K562 (cell line): ENCODE measurements around the gene SHF. TPM values are rescaled to one million over a fixed set of nuclear protein-coding genes. Genes with fewer than 3 reads are reported as not detected.
A peak's percentile ranks its signal among the peaks of the same experiment; 100 is the strongest.

Experiments
- ARNT ChIP-seq, 2 experiments: fragments of 450-650 bp; IDR thresholded peaks; 2 replicates each; pipeline ENCODE4 v1.6.1; 2016; ENCODE audit warnings: mild to moderate bottlenecking in 1 of 2
- CBX2 ChIP-seq: fragments of 200-600 bp; sonication (generic); IDR thresholded peaks from one replicate; pipeline ENCODE4 v1.6.1; 2012; ENCODE audit warnings: mild to moderate bottlenecking, low read length, inconsistent platforms; ENCODE audit not compliant: insufficient read depth, poor library complexity, severe bottlenecking
- CBX5 ChIP-seq: IDR thresholded peaks from 2 replicates; pipeline ENCODE4 v1.6.1; 2014; ENCODE audit warnings: low read depth, borderline replicate concordance
- CREB3 ChIP-seq: fragments of 450-650 bp; conservative IDR thresholded peaks from 2 replicates; pipeline ENCODE4 v1.6.1; 2016; ENCODE audit warnings: missing genetic modification characterization, low read depth, mild to moderate bottlenecking, missing compliant biosample characterization, moderate library complexity
- EGR1 ChIP-seq: fragments of 450-650 bp; conservative IDR thresholded peaks from 2 replicates; pipeline ENCODE4 v1.6.1; 2017; ENCODE audit warnings: mild to moderate bottlenecking
- FOXA3 ChIP-seq, 2 experiments: fragments of 450-650 bp in 1 of 2; sonication (generic) in 1 of 2; formaldehyde crosslinking; IDR thresholded peaks in 1 of 2; conservative IDR thresholded peaks in 1 of 2; 2 replicates each; pipeline versions ENCODE4 v1.4.0 to v1.8.0; 2020 to 2022; ENCODE audit warnings: mild to moderate bottlenecking in 2 of 2, missing genetic modification reagents in 1 of 2
- SIX5 ChIP-seq, 2 experiments: IDR thresholded peaks; 2 replicates each; pipeline ENCODE4 v1.6.1; 2011; ENCODE audit warnings: low read length in 2 of 2, borderline replicate concordance in 1 of 2, low read depth in 1 of 2, mild to moderate bottlenecking in 1 of 2, moderate library complexity in 1 of 2; ENCODE audit not compliant: insufficient read depth in 1 of 2
- SMARCE1 ChIP-seq: fragments of 450-650 bp; IDR thresholded peaks from 2 replicates; pipeline ENCODE4 v1.7.1; 2016; ENCODE audit warnings: mild to moderate bottlenecking
- USF2 ChIP-seq: sonication (generic); formaldehyde crosslinking; IDR thresholded peaks from 2 replicates; pipeline ENCODE4 v1.5.0; 2020; ENCODE audit warnings: missing genetic modification reagents
- ZBTB26 ChIP-seq: fragments of 450-650 bp; formaldehyde crosslinking; IDR thresholded peaks from 2 replicates; pipeline ENCODE4 v1.4.0; 2022; ENCODE audit warnings: missing genetic modification characterization
- ZFP1 ChIP-seq: fragments of 450-650 bp; formaldehyde crosslinking; IDR thresholded peaks from 2 replicates; pipeline ENCODE4 v1.4.0; 2020; ENCODE audit warnings: mild to moderate bottlenecking, mixed read lengths
- ZNF277 ChIP-seq: fragments of 250-450 bp; sonication (Bioruptor Pico); IDR thresholded peaks from 2 replicates; pipeline ENCODE4 v1.8.0; 2022; ENCODE audit warnings: inconsistent platforms, mild to moderate bottlenecking, moderate library complexity, borderline replicate concordance
- ZNF318 ChIP-seq, 2 experiments: fragments of 450-650 bp; IDR thresholded peaks; 2 replicates each; pipeline ENCODE4 v1.6.1; 2016; ENCODE audit warnings: mild to moderate bottlenecking in 2 of 2, borderline replicate concordance in 1 of 2, low read depth in 1 of 2, moderate library complexity in 1 of 2
- ZNF668 ChIP-seq: fragments of 250-450 bp; sonication (Bioruptor Pico); IDR thresholded peaks from 2 replicates; pipeline ENCODE4 v1.8.0; 2022; ENCODE audit warnings: mild to moderate bottlenecking, inconsistent platforms
- ZNF766 ChIP-seq: fragments of 200-800 bp; sonication (Bioruptor generic); conservative IDR thresholded peaks from 2 replicates; pipeline ENCODE4 v1.6.1; 2016; ENCODE audit warnings: missing genetic modification characterization, missing compliant biosample characterization
- polyA plus RNA-seq, 8 experiments: library from polyadenylated mRNA; depleted of rRNA in 4 of 8; stranded (reverse) in 5 of 8; unstranded in 3 of 8; fragments of >200 nt; fragmentation: Nextera tagmentation in 2 of 8; fragmentation: Illumina TruSeq in 1 of 8; extraction: Ambion mirVana in 2 of 8; extraction: Trizol in 1 of 8; gene quantifications; 2 replicates each; pipeline versions ENCODE4 v1.2.1 to v1.2.3, GENCODE V29; 2011 to 2014; ENCODE audit warnings: inconsistent platforms in 1 of 8, missing spikeins in 1 of 8
- total RNA-seq, 7 experiments: library from RNA; depleted of rRNA in 6 of 7; stranded (reverse); fragments of >200 nt in 6 of 7; fragmentation: Illumina TruSeq in 2 of 7; extraction: Trizol in 2 of 7; gene quantifications; 2 replicates each; pipeline versions ENCODE4 v1.2.1 to v1.2.3, GENCODE V29; 2011 to 2021; ENCODE audit warnings: low replicate concordance in 1 of 7

The SHF gene
- total and polyA plus RNA-seq, 9 of the 15 experiments (the other 6 are each of a cell fraction or from before 2014, with no cell fraction given): 0.51 to 2.2 (median 0.85) TPM; not detected in 2

- TF ChIP-seq ZNF318 (IDR thresholded peaks at IDR 0.05; ENCODE audit: borderline replicate concordance in 1 of 2, low read depth in 1 of 2) (no peak), CBX5 (0 out of 2 replicates have a peak, but pooled peaks have one; percentile 49), EGR1 (peak; percentile 60), SIX5 (IDR thresholded peaks at IDR 0.05; ENCODE audit: borderline replicate concordance in 1 of 2, insufficient read depth in 1 of 2, low read depth in 1 of 2, low read length in 2 of 2) (no peak), FOXA3 (CRISPR knock-in tag; conservative IDR thresholded peaks at IDR 0.05 in 1 of 2, IDR thresholded peaks at IDR 0.05 in 1 of 2) (no peak), CBX2 (no peak), SMARCE1 (no peak), ZNF277 (CRISPR knock-in tag) (no peak), ZBTB26 (CRISPR knock-in tag) (no peak), USF2 (CRISPR knock-in tag) (no peak), ZFP1 (no peak), ZNF766 (CRISPR knock-in tag) (no peak), ZNF668 (CRISPR knock-in tag) (no peak), ARNT (IDR thresholded peaks at IDR 0.05) (no peak), CREB3 (tag) (no peak)
Measured at GRCh38 chr15:45118131-45118588, 69.6 kb downstream of the SHF start (continued).
